NCI-H526 (cell line): ENCODE results near the gene BUB1B.
A peak's percentile ranks its signal among the peaks of the same experiment; 100 is the strongest.
"Not testable (repeated sequence)": the region's sequence is repeated elsewhere in the genome, so short reads cannot be mapped to it uniquely, and the experiment has no call there.

Experiments used
- DNase-seq, 2 experiments: peaks; one replicate each; lab custom pipeline; 2025; lab: John Stamatoyannopoulos, UW

Gene BUB1B

GRCh38 chr15:40160689-40161688 lies at the start of gene BUB1B:
Gene BUB1B (plus strand): TSS chr15:40161069. CDS start chr15:40161221, 152 bp downstream.
- peak; percentile 96 to 98 for DNase-seq

DNA sequence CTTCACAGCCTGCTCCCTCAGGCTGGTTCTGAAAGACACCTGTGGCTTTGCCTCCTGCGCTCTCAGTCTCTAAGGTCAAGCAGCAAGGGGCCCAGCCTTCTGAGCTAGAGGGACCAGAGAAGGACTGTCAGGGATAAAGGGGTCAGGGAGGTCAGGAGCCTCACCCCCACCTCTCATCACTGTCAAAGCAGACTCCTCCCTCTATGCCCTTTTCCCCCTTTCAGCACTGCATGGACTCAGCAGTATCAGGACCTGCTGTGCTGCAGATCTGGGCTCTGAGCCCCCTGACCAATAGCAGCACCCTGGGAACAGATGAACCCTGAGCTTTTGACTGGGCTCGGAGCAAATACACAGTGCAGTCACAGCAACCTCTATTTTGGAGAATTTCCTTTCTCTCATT lies 49.0 kb upstream of the BUB1B start:
- no peak for DNase-seq

- DNase-seq, result no peak
Observed at GRCh38 chr15:40112789-40113188, 48.1 kb upstream of the BUB1B start.

GRCh38 chr15:40114218-40114617 lies 46.7 kb upstream of the BUB1B start:
- peak in 1 of 2 experiments; percentile 32 for DNase-seq

- not testable (repeated sequence) for DNase-seq
Observed at GRCh38 chr15:40115106-40115505, 45.8 kb upstream of the BUB1B start.

DNA sequence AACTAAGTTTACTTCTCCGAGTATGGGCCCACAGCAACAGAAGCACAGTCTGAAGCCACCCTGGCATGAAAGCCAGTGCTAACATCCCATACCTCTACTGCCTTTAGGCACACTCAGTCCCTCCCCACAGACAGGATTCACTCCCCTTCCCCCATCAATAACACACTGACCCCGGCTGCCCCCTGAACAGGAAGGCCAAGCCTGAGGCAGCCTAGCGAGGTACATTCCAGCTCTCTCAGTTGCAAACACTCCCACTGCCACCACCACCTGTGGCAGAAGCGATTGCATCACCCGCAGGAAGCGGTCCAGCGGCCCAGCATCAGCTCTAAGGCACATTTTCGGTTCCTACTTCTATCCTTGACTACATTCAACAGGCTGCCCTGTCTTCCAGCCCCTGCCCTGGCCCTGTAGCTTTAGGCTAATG lies 45.2 kb upstream of the BUB1B start:
- no peak for DNase-seq

GRCh38 chr15:40118473-40118872 lies 42.4 kb upstream of the BUB1B start:
- no peak for DNase-seq

- DNase-seq, result no peak
Observed at GRCh38 chr15:40121911-40122638, 38.8 kb upstream of the BUB1B start.

GRCh38 chr15:40122989-40123388 lies 37.9 kb upstream of the BUB1B start:
- not testable (repeated sequence) for DNase-seq

GRCh38 chr15:40123863-40124262 lies 37.0 kb upstream of the BUB1B start:
- DNase-seq, result not testable (repeated sequence)

DNA sequence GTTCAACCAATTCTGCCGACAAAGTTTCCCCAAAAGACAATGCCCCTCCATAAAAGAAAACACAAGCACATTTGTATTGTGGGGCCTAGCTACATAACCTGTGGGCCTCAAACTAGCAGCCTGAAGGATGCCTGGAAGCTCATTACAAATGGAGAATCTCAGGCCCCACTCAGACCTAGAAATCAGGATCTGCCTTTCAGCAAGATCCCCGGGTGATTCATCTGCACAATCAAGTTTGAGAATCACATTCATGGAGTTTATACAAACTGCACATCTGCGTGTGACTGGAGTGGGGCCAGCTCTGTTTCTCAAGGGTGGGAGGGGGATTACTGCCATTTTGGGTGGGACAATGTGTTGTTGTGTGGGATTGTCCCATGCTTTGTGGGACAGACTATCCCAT lies 36.5 kb upstream of the BUB1B start:
- DNase-seq, result not testable (repeated sequence)

DNA sequence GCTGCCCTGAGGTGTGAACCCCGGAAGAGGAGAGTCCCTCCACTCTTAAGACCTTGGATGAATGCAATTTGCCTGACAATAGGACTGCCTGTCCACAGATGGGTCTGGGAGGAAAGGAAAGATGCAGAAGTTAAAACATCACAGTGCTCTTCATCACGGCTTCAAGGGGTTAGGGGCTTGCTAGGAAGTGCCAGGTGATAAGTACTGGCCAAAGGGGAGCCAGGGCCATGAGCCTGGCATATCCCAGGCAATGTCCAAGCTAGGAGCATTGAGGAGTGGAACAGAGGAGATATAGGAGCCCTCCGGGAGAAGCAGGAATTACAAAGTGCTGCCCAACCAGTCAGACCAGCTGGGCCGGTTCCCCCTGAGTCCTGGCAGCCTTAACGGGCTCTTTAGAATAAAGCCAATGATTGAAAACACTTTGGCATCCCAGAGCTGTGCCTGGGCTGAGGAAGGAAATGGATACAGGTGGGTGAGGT lies 36.0 kb upstream of the BUB1B start:
- DNase-seq, result peak; percentile 85 to 87

DNA sequence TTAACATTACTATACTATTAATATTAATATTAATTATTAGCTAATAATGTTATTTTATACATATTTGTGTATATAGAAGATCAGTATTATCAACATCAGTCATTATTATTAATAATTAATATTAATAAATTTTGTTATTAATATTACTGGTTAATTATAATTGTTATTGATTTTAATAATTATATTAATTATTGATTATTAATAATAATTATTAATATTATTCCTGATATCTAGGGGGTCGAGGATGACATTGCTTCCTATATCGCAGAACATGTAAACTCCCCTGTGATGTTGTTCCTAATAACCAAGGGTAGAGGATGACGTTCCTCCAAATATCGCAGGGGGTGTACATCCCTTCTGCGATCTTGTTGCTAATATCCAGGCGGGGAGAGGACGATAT lies 34.9 kb upstream of the BUB1B start:
- DNase-seq, result no peak

GRCh38 chr15:40128766-40129660 lies 31.9 kb upstream of the BUB1B start:
- no peak for DNase-seq

GRCh38 chr15:40130118-40130517 lies 30.8 kb upstream of the BUB1B start:
- DNase-seq, result no peak

GRCh38 chr15:40130799-40131502 lies 29.9 kb upstream of the BUB1B start:
- no peak for DNase-seq

DNA sequence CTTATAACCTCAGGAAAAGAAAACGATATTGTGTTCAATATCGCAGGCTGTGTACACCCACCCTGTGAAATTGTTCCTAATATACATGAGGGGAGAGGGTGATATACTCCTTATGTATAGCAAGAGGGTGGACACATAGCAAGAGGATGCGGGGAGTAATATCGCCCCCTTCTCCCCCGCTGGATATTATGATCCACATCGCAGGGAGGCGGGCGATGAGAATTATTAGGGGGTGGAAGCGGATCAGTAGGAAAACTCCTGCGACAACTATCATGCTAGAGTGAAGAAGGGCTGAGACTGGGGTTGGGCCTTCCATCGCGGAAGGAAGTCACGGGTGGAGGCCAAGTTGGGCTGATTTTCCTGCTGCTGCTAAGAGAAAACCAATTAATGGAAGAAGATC lies 27.3 kb upstream of the BUB1B start:
- DNase-seq, result no peak

DNA sequence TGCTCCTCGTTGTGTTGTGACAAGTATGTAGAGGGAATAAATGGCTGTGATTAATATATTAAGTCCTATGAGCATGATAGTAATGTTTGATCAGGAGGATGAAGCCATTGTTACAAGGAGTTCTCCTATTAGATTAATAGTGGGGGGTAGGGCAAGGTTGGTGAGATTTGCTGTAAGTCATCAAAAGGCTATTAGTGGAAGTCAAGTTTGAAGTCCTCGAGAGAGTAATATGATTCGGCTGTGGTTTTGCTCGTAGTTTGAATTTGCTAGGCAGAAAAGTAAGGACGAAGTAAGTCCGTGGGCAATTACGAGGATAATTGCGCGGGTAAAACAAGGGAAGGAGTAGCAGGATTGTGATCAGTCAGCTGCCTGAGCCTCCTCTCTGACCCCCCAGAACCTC lies 26.0 kb upstream of the BUB1B start:
- DNase-seq, result no peak

DNA sequence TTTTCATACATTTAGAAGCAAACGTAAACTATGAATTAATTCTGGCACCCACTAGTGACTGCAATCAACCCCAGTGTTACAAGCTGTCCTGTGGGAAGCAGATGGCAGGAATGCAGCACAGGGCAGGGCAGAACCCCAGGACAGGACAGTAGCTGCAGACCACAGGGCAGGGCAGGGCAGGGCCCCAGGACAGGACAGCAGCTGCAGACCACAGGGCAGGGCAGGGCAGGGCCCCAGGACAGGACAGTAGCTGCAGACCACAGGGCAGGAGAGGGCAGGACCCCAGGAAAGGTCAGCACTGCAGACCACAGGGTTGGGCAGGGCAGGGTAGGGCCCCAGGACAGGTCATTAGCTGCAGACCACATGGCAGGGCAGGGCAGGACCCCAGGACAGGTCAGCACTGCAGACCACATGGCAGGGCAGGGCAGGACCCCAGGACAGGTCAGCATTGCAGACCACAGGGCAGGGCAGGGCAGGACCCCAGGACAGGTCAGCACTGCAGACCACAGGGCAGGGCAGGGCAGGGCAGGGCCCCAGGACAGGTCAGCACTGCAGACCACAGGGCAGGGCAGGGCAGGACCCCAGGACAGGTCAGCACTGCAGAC lies 24.9 kb upstream of the BUB1B start:
- not testable (repeated sequence) for DNase-seq

GRCh38 chr15:40136470-40137302 lies 24.2 kb upstream of the BUB1B start:
- DNase-seq, result no peak
